ENCODE data around the gene PPA1. TPM values are rescaled to one million over a fixed set of nuclear protein-coding genes. Genes with fewer than 3 reads are reported as not detected.

The PPA1 gene
- total RNA-seq, 1 experiment from 2014 or later = 234 TPM

DNA sequence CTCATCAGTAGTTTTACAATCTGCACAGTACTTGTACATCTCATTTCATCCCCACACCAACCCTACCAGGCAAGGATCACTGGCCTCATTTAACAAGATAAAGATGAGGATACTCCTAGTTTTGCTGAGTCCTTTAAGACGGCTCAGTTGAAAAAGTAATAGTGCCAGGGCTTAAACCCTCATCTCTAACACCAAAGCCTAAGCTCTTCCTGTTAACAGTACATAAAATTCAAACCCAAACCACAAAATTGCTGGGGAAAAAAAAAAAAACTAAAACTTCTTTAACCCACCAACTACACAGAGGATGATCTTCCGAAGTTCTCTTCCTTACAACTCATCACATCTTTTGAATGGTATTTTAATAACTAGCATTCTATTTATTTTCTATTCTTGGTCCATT, 64.2 kb downstream of the PPA1 start:
- Histone ChIP-seq H3K27me3 (ENCODE audit: insufficient read depth, low read length) (no peaks in the 10 kb centered on the region), H3K4me2 (ENCODE audit: low read length) (peak overlapping the region; percentile 94), H3K4me1 (ENCODE audit: control insufficient read depth in 1 of 2, insufficient read depth in 2 of 2, low read length in 2 of 2) (peaks cover 5 to 28% of the 10 kb centered on the region in 2 experiments; a peak in 3 of 4 replicates), H3K9me2 (ENCODE audit: insufficient read depth) (no peaks in the 10 kb centered on the region), H3K36me3 (ENCODE audit: control insufficient read depth in 1 of 2, insufficient read depth in 2 of 2, low read length in 2 of 2) (peaks cover 12 to 14% of the 10 kb centered on the region in 2 experiments; a peak in 2 of 4 replicates), H3K27ac (ENCODE audit: low read depth, low read length) (no peak overlapping the region), H4K20me1 (ENCODE audit: insufficient read depth) (peaks cover 23% of the 10 kb centered on the region; the same call in 1 of the 2 replicates), H3K9ac (ENCODE audit: low read length) (peak overlapping the region; percentile 96), H3K79me2 (ENCODE audit: insufficient read depth, low read length) (peaks cover 71% of the 10 kb centered on the region), H3K4me3 (replicated peaks in 1 of 2; ENCODE audit: low read depth in 1 of 2, low read length in 2 of 2) (peak overlapping the region; percentile 86 to 99), H2AFZ (ENCODE audit: low read depth, low read length, poor library complexity, severe bottlenecking) (no peak overlapping the region), H3K9me3 (ENCODE audit: control insufficient read depth in 1 of 2, insufficient read depth in 1 of 2, low read depth in 1 of 2, low read length in 2 of 2) (no peaks in the 10 kb centered on the region)
- DNase-seq (ENCODE audit: low read depth, low spot score) = no peak
- ChIA-PET CTCF (interaction anchor here (2.4 kb wide), 1 partner anchor 23 kb away, joined by 19 read pairs; the partner anchor contains the start of gene TYSND1), POLR2A (interaction anchor here (0.8 kb wide), 1 partner anchor 23 kb away, joined by 3 read pairs; the partner anchor contains the start of gene TYSND1), RAD21 (ENCODE audit: low non-redundant PET in 1 of 2, low total read pairs in 2 of 2, uncharacterized antibody in 2 of 2, unreplicated experiment in 2 of 2) (no interaction called here)
- BruUV-seq (replicated peaks) = no TSS peak
- intact Hi-C loops (cut with micrococcal nuclease) = no loop called here
- no peak for TF ChIP-seq MAX (IDR thresholded peaks at IDR 0.05)
- TF ChIP-seq CEBPB (IDR thresholded peaks at IDR 0.05; ENCODE audit: low read depth) = no peak
- no peak for TF ChIP-seq EGR1 (IDR thresholded peaks at IDR 0.05; ENCODE audit: low read depth)
- TF ChIP-seq FOSL1 (IDR thresholded peaks at IDR 0.05; ENCODE audit: low read depth) = no peak
- no peak for ATAC-seq

GRCh38 chr10:70167246-70167645, 66.0 kb downstream of the PPA1 start:
- no peak overlapping the region for H3K27ac ChIP-seq (ENCODE audit: low read depth, low read length)
- no peak for ATAC-seq
- ChIA-PET POLR2A (interaction anchor here (0.5 to 1.5 kb wide), 2 partner anchors 10 to 21 kb away, joined by 3 to 4 read pairs; partner anchors contain the start of gene TYSND1), RAD21 (ENCODE audit: low non-redundant PET in 1 of 2, low total read pairs in 2 of 2, uncharacterized antibody in 2 of 2, unreplicated experiment in 2 of 2) (no interaction called here), CTCF (interaction anchor here (0.7 to 1.6 kb wide), 2 partner anchors 21 to 54 kb away, joined by 4 to 7 read pairs; partner anchors contain the start of gene TYSND1)
- BruUV-seq (replicated peaks) = no TSS peak
- TF ChIP-seq ZNF274 (IDR thresholded peaks at IDR 0.05; ENCODE audit: low read depth, low read length) (no peak), YY1 (IDR thresholded peaks at IDR 0.05; ENCODE audit: extremely low read depth, insufficient replicate concordance, low read depth, low read length) (no peak), CBX3 (IDR thresholded peaks at IDR 0.05; ENCODE audit: low read depth) (no peak), EGR1 (IDR thresholded peaks at IDR 0.05; ENCODE audit: low read depth) (no peak), RAD21 (IDR thresholded peaks at IDR 0.05; ENCODE audit: low read depth) (no peak), POLR2AphosphoS5 (IDR thresholded peaks at IDR 0.05; ENCODE audit: low read depth, low read length) (no peak), EZH2 (IDR thresholded peaks at IDR 0.05) (no peak), JUND (IDR thresholded peaks at IDR 0.05) (no peak), ATF3 (IDR thresholded peaks at IDR 0.05) (no peak), FOSL1 (IDR thresholded peaks at IDR 0.05; ENCODE audit: low read depth) (no peak)
- TF ChIP-seq, protein P1, sequence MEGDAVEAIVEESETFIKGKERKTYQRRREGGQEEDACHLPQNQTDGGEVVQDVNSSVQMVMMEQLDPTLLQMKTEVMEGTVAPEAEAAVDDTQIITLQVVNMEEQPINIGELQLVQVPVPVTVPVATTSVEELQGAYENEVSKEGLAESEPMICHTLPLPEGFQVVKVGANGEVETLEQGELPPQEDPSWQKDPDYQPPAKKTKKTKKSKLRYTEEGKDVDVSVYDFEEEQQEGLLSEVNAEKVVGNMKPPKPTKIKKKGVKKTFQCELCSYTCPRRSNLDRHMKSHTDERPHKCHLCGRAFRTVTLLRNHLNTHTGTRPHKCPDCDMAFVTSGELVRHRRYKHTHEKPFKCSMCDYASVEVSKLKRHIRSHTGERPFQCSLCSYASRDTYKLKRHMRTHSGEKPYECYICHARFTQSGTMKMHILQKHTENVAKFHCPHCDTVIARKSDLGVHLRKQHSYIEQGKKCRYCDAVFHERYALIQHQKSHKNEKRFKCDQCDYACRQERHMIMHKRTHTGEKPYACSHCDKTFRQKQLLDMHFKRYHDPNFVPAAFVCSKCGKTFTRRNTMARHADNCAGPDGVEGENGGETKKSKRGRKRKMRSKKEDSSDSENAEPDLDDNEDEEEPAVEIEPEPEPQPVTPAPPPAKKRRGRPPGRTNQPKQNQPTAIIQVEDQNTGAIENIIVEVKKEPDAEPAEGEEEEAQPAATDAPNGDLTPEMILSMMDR (IDR thresholded peaks at IDR 0.05 in 2 of 3, conservative IDR thresholded peaks at IDR 0.05 in 1 of 3; ENCODE audit: borderline replicate concordance in 1 of 3, insufficient read depth in 1 of 3, low read depth in 2 of 3, low read length in 2 of 3) = no peak
- TF ChIP-seq, protein P2, sequence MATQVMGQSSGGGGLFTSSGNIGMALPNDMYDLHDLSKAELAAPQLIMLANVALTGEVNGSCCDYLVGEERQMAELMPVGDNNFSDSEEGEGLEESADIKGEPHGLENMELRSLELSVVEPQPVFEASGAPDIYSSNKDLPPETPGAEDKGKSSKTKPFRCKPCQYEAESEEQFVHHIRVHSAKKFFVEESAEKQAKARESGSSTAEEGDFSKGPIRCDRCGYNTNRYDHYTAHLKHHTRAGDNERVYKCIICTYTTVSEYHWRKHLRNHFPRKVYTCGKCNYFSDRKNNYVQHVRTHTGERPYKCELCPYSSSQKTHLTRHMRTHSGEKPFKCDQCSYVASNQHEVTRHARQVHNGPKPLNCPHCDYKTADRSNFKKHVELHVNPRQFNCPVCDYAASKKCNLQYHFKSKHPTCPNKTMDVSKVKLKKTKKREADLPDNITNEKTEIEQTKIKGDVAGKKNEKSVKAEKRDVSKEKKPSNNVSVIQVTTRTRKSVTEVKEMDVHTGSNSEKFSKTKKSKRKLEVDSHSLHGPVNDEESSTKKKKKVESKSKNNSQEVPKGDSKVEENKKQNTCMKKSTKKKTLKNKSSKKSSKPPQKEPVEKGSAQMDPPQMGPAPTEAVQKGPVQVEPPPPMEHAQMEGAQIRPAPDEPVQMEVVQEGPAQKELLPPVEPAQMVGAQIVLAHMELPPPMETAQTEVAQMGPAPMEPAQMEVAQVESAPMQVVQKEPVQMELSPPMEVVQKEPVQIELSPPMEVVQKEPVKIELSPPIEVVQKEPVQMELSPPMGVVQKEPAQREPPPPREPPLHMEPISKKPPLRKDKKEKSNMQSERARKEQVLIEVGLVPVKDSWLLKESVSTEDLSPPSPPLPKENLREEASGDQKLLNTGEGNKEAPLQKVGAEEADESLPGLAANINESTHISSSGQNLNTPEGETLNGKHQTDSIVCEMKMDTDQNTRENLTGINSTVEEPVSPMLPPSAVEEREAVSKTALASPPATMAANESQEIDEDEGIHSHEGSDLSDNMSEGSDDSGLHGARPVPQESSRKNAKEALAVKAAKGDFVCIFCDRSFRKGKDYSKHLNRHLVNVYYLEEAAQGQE (IDR thresholded peaks at IDR 0.05; ENCODE audit: low read depth) = no peak
- no peaks in the 10 kb centered on the region for H3K27me3 ChIP-seq (ENCODE audit: insufficient read depth, low read length)
- peaks cover 23% of the 10 kb centered on the region; the same call in 1 of the 2 replicates for H4K20me1 ChIP-seq (ENCODE audit: insufficient read depth)
- peaks cover 5 to 21% of the 10 kb centered on the region in 2 experiments; a peak in 3 of 4 replicates for H3K4me1 ChIP-seq (ENCODE audit: control insufficient read depth in 1 of 2, insufficient read depth in 2 of 2, low read length in 2 of 2)
- H3K9me3 ChIP-seq (ENCODE audit: control insufficient read depth in 1 of 2, insufficient read depth in 1 of 2, low read depth in 1 of 2, low read length in 2 of 2) = no peaks in the 10 kb centered on the region
- no peak overlapping the region for H3K9ac ChIP-seq (ENCODE audit: low read length)
- H2AFZ ChIP-seq (ENCODE audit: low read depth, low read length, poor library complexity, severe bottlenecking) = no peak overlapping the region
- intact Hi-C loops (cut with micrococcal nuclease) = no loop called here
- H3K9me2 ChIP-seq (ENCODE audit: insufficient read depth) = no peaks in the 10 kb centered on the region
- H3K79me2 ChIP-seq (ENCODE audit: insufficient read depth, low read length) = peaks cover 88% of the 10 kb centered on the region
- peaks cover 12 to 14% of the 10 kb centered on the region in 2 experiments; a peak in 2 of 4 replicates for H3K36me3 ChIP-seq (ENCODE audit: control insufficient read depth in 1 of 2, insufficient read depth in 2 of 2, low read length in 2 of 2)
- no peak overlapping the region for H3K4me3 ChIP-seq (replicated peaks in 1 of 2; ENCODE audit: low read depth in 1 of 2, low read length in 2 of 2)
- DNase-seq (ENCODE audit: low read depth, low spot score) = no peak
- no peak overlapping the region for H3K4me2 ChIP-seq (ENCODE audit: low read length)

All from HCT116 (cell line).